HEK293T (cell line): ENCODE results near the gene VAMP2.

ENCODE experiments used
- CTCF ChIA-PET: fragments of 350-600 bp; formaldehyde crosslinking; extraction: SDS; loops from one replicate; lab custom pipeline; 2021; ENCODE audit warnings: antibody characterized with exemption, inconsistent platforms; lab: Yijun Ruan, JAX
- POLR2A ChIA-PET: fragments of 350-600 bp; formaldehyde crosslinking; extraction: SDS; loops from one replicate; lab custom pipeline; 2020; ENCODE audit warnings: antibody characterized with exemption, inconsistent platforms; lab: Yijun Ruan, JAX
- DNase-seq: peaks from one replicate; pipeline ENCODE4 v3.0.0; 2012; ENCODE audit warnings: mixed read lengths; ENCODE audit errors: extremely low spot score
- ARNT ChIP-seq: fragments of 450-650 bp; IDR thresholded peaks from 2 replicates; pipeline ENCODE4 v1.6.1; 2017; ENCODE audit warnings: mild to moderate bottlenecking
- BHLHE40 ChIP-seq: fragments of 450-650 bp; IDR thresholded peaks from 2 replicates; pipeline ENCODE4 v1.6.1; 2016; ENCODE audit warnings: mild to moderate bottlenecking, moderate library complexity, borderline replicate concordance
- CTBP1 ChIP-seq: fragments of 450-650 bp; IDR thresholded peaks from 2 replicates; pipeline ENCODE4 v1.6.1; 2016; ENCODE audit warnings: borderline replicate concordance
- ELF4 ChIP-seq: fragments of 450-650 bp; IDR thresholded peaks from 2 replicates; pipeline ENCODE4 v1.6.1; 2017; ENCODE audit warnings: antibody characterized with exemption
- FOXA1 ChIP-seq: fragments of 450-650 bp; IDR thresholded peaks from 2 replicates; pipeline ENCODE4 v1.6.1; 2016; ENCODE audit warnings: mild to moderate bottlenecking
- FOXK2 ChIP-seq: fragments of 450-650 bp; IDR thresholded peaks from 2 replicates; pipeline ENCODE4 v1.6.1; 2016; ENCODE audit warnings: mild to moderate bottlenecking
- FOXM1 ChIP-seq: fragments of 450-650 bp; IDR thresholded peaks from 2 replicates; pipeline ENCODE4 v1.6.1; 2017; ENCODE audit warnings: mild to moderate bottlenecking, borderline replicate concordance
- HDGF ChIP-seq: fragments of 450-650 bp; IDR thresholded peaks from 2 replicates; pipeline ENCODE4 v1.6.1; 2017; ENCODE audit warnings: antibody characterized with exemption, borderline replicate concordance
- L3MBTL2 ChIP-seq: fragments of 450-650 bp; conservative IDR thresholded peaks from 2 replicates; pipeline ENCODE4 v1.6.1; 2016; ENCODE audit warnings: mild to moderate bottlenecking
- LEF1 ChIP-seq: fragments of 450-650 bp; IDR thresholded peaks from 2 replicates; pipeline ENCODE4 v1.6.1; 2017; ENCODE audit warnings: mild to moderate bottlenecking, borderline replicate concordance
- NFRKB ChIP-seq: fragments of 450-650 bp; IDR thresholded peaks from 2 replicates; pipeline ENCODE4 v1.6.1; 2016; ENCODE audit warnings: mild to moderate bottlenecking, moderate library complexity
- PKNOX1 ChIP-seq: fragments of 450-650 bp; IDR thresholded peaks from 2 replicates; pipeline ENCODE4 v1.6.1; 2016
- SP1 ChIP-seq: fragments of 450-650 bp; IDR thresholded peaks from 2 replicates; pipeline ENCODE4 v1.6.1; 2017
- SUZ12 ChIP-seq: fragments of 450-650 bp; IDR thresholded peaks from 2 replicates; pipeline ENCODE4 v1.6.1; 2016; ENCODE audit warnings: mild to moderate bottlenecking
- TARDBP ChIP-seq: fragments of 450-650 bp; IDR thresholded peaks from 2 replicates; pipeline ENCODE4 v1.6.1; 2016
- ZNF384 ChIP-seq: fragments of 450-650 bp; IDR thresholded peaks from 2 replicates; pipeline ENCODE4 v1.6.1; 2016

VAMP2 gene

GRCh38 chr17:8144401-8145231, 18.1 kb downstream of the VAMP2 start:
- no peak for DNase-seq
- ChIA-PET POLR2A (interaction anchor here (0.9 to 1.7 kb wide), 2 partner anchors 29 to 47 kb away, joined by 3 to 5 read pairs; no protein-coding TSS in a partner anchor), CTCF (no interaction called here)
- TF ChIP-seq L3MBTL2: no peak
- TF ChIP-seq FOXK2: no peak
- no peak for TF ChIP-seq TARDBP
- TF ChIP-seq ARNT: no peak
- TF ChIP-seq CTBP1: no peak
- TF ChIP-seq NFRKB: no peak
- no peak for TF ChIP-seq PKNOX1
- TF ChIP-seq BHLHE40: no peak
- no peak for TF ChIP-seq LEF1
- TF ChIP-seq FOXM1: no peak
- TF ChIP-seq SP1: no peak
- TF ChIP-seq ZNF384: no peak

- DNase-seq: no peak
- ChIA-PET CTCF (no interaction called here), POLR2A (no interaction called here)
- no peak for TF ChIP-seq FOXK2
- TF ChIP-seq SP1: no peak
- TF ChIP-seq ZNF384: no peak
- TF ChIP-seq L3MBTL2: no peak
- no peak for TF ChIP-seq LEF1
- TF ChIP-seq NFRKB: no peak
- no peak for TF ChIP-seq FOXM1
- TF ChIP-seq ELF4: no peak
- TF ChIP-seq TARDBP: no peak
- no peak for TF ChIP-seq BHLHE40
Observed at GRCh38 chr17:8143581-8144400, 19.0 kb downstream of the VAMP2 start.

- CTCF ChIA-PET: no interaction called here
- DNase-seq: no peak
- TF ChIP-seq ELF4 (no peak), FOXM1 (no peak), LEF1 (no peak), BHLHE40 (no peak), SUZ12 (no peak), TARDBP (no peak), CTBP1 (no peak), NFRKB (no peak), ARNT (no peak), FOXA1 (no peak), HDGF (no peak), ZNF384 (no peak), PKNOX1 (no peak), L3MBTL2 (no peak), FOXK2 (no peak), SP1 (no peak)
- POLR2A ChIA-PET: no interaction called here
Observed at GRCh38 chr17:8142887-8143580, 19.7 kb downstream of the VAMP2 start.

- CTCF ChIA-PET: no interaction called here
Observed at GRCh38 chr17:8142158-8142886, 20.4 kb downstream of the VAMP2 start.

More at GRCh38 chr17:8142158-8142886, 20.4 kb downstream of the VAMP2 start:
- POLR2A ChIA-PET: interaction anchor here (1.3 to 5.8 kb wide), 3 partner anchors 10 to 31 kb away, joined by 4 to 53 read pairs (median 9); partner anchors contain the start of gene PER1
- DNase-seq: no peak
- TF ChIP-seq SP1 (no peak), ZNF384 (no peak), CTBP1 (no peak), FOXA1 (no peak), ARNT (no peak), FOXK2 (no peak), HDGF (no peak), BHLHE40 (no peak), LEF1 (no peak), NFRKB (no peak), PKNOX1 (no peak), TARDBP (no peak), SUZ12 (no peak), ELF4 (no peak), FOXM1 (no peak), L3MBTL2 (no peak)
